HCT116 (cell line): ENCODE data around the gene C8A.

Source experiments
- EZH2phosphoT487 ChIP-seq: fragments of 200-600 bp; IDR thresholded peaks from 2 replicates; pipeline ENCODE4 v1.6.1; 2018; ENCODE audit warnings: antibody characterized with exemption, borderline replicate concordance
- POLR2A ChIP-seq: IDR thresholded peaks from 2 replicates; pipeline ENCODE4 v1.7.0; 2011; ENCODE audit warnings: borderline replicate concordance; ENCODE audit not compliant: insufficient read depth, insufficient read length; ENCODE audit errors: extremely low read depth
- POLR2AphosphoS5 ChIP-seq: IDR thresholded peaks from 2 replicates; pipeline ENCODE4 v1.6.1; 2011; ENCODE audit warnings: mild to moderate bottlenecking, low read depth, low read length, moderate library complexity
- SP1 ChIP-seq: IDR thresholded peaks from 2 replicates; pipeline ENCODE4 v1.6.1; 2012; ENCODE audit warnings: low read depth
- YY1 ChIP-seq: IDR thresholded peaks from 2 replicates; pipeline ENCODE4 v1.6.1; 2011; ENCODE audit warnings: low read length, low read depth, moderate library complexity, mild to moderate bottlenecking; ENCODE audit not compliant: insufficient replicate concordance; ENCODE audit errors: extremely low read depth
- TF ChIP-seq, protein P1 (sequence below), 3 experiments: fragments of 200-600 bp in 1 of 3; sonication (generic) in 1 of 3; IDR thresholded peaks in 2 of 3; conservative IDR thresholded peaks in 1 of 3; 2 replicates each; pipeline ENCODE4 v1.5.1; 2012 to 2017; ENCODE audit warnings: low read depth in 2 of 3, low read length in 2 of 3, antibody characterized with exemption in 1 of 3, borderline replicate concordance in 1 of 3, control low read depth in 1 of 3, mild to moderate bottlenecking in 1 of 3, mixed read lengths in 1 of 3, mixed run types in 1 of 3, moderate library complexity in 1 of 3; ENCODE audit not compliant: insufficient read depth in 1 of 3
- TF ChIP-seq, protein P2 (sequence below): IDR thresholded peaks from 2 replicates; pipeline ENCODE4 v1.6.1; 2012

GRCh38 chr1:56877973-56878372 lies 23.4 kb downstream of the C8A start:
- TF ChIP-seq SP1 (no peak), POLR2A (no peak), EZH2phosphoT487 (no peak), YY1 (no peak), POLR2AphosphoS5 (no peak)
- TF ChIP-seq, protein P1, sequence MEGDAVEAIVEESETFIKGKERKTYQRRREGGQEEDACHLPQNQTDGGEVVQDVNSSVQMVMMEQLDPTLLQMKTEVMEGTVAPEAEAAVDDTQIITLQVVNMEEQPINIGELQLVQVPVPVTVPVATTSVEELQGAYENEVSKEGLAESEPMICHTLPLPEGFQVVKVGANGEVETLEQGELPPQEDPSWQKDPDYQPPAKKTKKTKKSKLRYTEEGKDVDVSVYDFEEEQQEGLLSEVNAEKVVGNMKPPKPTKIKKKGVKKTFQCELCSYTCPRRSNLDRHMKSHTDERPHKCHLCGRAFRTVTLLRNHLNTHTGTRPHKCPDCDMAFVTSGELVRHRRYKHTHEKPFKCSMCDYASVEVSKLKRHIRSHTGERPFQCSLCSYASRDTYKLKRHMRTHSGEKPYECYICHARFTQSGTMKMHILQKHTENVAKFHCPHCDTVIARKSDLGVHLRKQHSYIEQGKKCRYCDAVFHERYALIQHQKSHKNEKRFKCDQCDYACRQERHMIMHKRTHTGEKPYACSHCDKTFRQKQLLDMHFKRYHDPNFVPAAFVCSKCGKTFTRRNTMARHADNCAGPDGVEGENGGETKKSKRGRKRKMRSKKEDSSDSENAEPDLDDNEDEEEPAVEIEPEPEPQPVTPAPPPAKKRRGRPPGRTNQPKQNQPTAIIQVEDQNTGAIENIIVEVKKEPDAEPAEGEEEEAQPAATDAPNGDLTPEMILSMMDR (IDR thresholded peaks at IDR 0.05 in 2 of 3, conservative IDR thresholded peaks at IDR 0.05 in 1 of 3; ENCODE audit: borderline replicate concordance in 1 of 3, insufficient read depth in 1 of 3, low read depth in 2 of 3, low read length in 2 of 3), result no peak
- TF ChIP-seq, protein P2, sequence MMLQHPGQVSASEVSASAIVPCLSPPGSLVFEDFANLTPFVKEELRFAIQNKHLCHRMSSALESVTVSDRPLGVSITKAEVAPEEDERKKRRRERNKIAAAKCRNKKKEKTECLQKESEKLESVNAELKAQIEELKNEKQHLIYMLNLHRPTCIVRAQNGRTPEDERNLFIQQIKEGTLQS, result no peak
